Measurements from ENCODE around the gene THYN1.

THYN1 gene

DNA sequence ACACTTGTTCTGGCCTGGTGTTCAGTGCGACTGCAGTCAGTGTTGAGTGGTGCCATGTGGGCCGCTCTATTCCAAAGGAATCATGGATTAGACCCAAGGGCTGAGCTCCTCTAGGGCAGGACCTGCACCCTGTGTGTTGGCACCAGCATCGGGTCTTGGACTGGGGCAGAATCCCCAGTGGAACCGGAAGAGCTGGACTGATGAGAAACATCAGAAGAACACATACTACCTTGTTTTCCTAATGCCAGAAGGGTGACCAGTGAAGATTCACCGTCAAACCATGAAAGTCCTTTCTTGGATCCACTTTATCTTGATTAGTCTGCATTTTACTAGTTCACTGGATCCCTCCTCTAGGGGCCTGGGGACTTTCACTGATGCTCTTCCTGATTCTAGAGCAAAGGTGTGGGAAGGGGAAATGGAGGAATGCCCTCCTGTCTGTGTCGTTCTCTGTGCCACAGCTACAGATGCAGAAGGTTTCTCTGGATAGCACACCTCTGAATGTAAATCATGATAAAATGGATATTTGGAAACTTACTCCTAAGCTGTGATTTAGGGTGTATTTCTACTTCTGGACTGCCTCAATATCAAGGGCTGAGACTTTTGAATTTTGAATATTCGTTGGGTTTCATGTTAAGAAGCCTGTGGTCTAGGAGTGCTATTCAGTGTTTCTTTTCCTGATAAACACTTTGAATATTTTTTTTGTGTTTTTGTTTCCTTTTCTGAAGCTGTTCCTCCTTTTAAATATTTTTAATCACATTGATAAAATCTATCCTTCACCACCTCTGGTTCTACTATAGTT, 12.0 kb upstream of the THYN1 start:
- no CpG with 5 or more reads among the region's 7 CpGs for whole genome bisulfite sequencing (ENCODE audit: extremely low coverage, insufficient coverage, low lambda C conversion rate)
- Histone ChIP-seq H3K79me1 (ENCODE audit: low read length) (no peaks in the 10 kb centered on the region), H3K4ac (ENCODE audit: low read depth, low read length) (no peak overlapping the region), H2BK5ac (ENCODE audit: low read length) (no peak overlapping the region), H3K18ac (ENCODE audit: low read length) (no peak overlapping the region), H3K9ac (ENCODE audit: low read length) (no peak overlapping the region), H2AK5ac (ENCODE audit: low read length) (no peak overlapping the region), H3K27ac (ENCODE audit: low read depth, low read length) (no peak overlapping the region), H3K56ac (ENCODE audit: low read length) (no peak overlapping the region), H3K79me2 (ENCODE audit: control insufficient read depth, insufficient read depth, low read length) (no peaks in the 10 kb centered on the region), H3K4me1 (ENCODE audit: control insufficient read depth, low read depth, low read length) (no peaks in the 10 kb centered on the region), H3K4me3 (ENCODE audit: low read length) (no peak overlapping the region), H3K27me3 (ENCODE audit: insufficient read depth, low read length, poor library complexity) (no peaks in the 10 kb centered on the region), H3K4me2 (ENCODE audit: low read length) (no peak overlapping the region), H4K8ac (ENCODE audit: low read depth, low read length) (no peak overlapping the region), H4K5ac (ENCODE audit: low read length) (no peak overlapping the region), H3K23ac (ENCODE audit: low read length) (peak overlapping the region; percentile 74), H3K36me3 (ENCODE audit: control insufficient read depth, insufficient read depth, low read length) (no peaks in the 10 kb centered on the region), H2BK15ac (replicated peaks; ENCODE audit: low read depth) (no peak overlapping the region), H2BK120ac (ENCODE audit: low read depth, low read length) (no peak overlapping the region)
- no peak for DNase-seq

DNA sequence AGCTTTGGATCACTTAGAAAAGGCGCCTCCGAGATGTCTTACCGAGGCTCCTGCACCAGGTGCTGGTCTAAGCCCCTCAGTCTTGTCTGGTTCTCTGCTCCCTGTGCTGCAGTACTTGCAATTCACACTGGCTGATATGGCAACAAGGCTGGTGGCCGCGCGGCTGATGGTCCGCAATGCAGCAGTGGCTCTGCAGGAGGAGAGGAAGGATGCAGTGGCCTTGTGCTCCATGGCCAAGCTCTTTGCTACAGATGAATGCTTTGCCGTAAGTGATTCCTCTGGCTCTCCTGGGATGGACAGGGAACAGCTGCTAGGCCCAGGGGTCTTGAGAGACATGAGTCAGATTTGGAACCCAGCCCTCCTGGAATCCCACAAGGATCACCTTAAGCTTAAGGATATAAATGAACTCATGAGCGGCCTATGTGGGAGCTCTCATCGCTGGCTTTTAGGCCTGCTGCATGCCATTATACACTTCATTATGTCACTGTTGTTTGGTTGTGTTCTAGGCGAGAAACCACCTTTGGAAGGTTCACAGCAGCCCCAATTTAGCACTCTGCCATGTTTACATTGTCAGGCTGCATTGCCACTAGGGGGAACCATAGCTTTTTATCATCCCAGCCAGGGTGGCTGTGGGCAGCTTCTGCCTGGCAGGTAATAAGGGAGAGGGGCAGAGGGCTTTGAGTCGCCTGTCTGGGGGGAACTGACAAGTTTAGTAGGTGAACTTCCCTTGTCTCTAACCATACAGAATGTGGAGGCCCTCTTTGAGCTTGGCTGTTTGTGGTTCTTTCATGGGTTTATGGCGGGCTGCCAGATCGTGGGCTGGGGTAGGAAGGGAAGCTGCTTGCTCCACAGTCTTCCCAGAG, 8.7 kb upstream of the THYN1 start:
- Histone ChIP-seq H3K18ac (ENCODE audit: low read length) (no peak overlapping the region), H3K36me3 (ENCODE audit: control insufficient read depth, insufficient read depth, low read length) (no peaks in the 10 kb centered on the region), H2BK5ac (ENCODE audit: low read length) (no peak overlapping the region), H3K9ac (ENCODE audit: low read length) (no peak overlapping the region), H3K79me1 (ENCODE audit: low read length) (no peaks in the 10 kb centered on the region), H3K4me1 (ENCODE audit: control insufficient read depth, low read depth, low read length) (no peaks in the 10 kb centered on the region), H3K27ac (ENCODE audit: low read depth, low read length) (no peak overlapping the region), H4K5ac (ENCODE audit: low read length) (no peak overlapping the region), H3K56ac (ENCODE audit: low read length) (no peak overlapping the region), H4K8ac (ENCODE audit: low read depth, low read length) (no peak overlapping the region), H3K27me3 (ENCODE audit: insufficient read depth, low read length, poor library complexity) (no peaks in the 10 kb centered on the region), H2BK15ac (replicated peaks; ENCODE audit: low read depth) (no peak overlapping the region), H3K23ac (ENCODE audit: low read length) (no peak overlapping the region), H2BK120ac (ENCODE audit: low read depth, low read length) (no peak overlapping the region), H3K4me3 (ENCODE audit: low read length) (no peak overlapping the region), H2AK5ac (ENCODE audit: low read length) (no peak overlapping the region), H3K4me2 (ENCODE audit: low read length) (no peak overlapping the region), H3K4ac (ENCODE audit: low read depth, low read length) (no peak overlapping the region), H3K79me2 (ENCODE audit: control insufficient read depth, insufficient read depth, low read length) (no peaks in the 10 kb centered on the region)
- DNase-seq, result peak; percentile 67
- WGBS (ENCODE audit: extremely low coverage, insufficient coverage, low lambda C conversion rate), result no CpG with 5 or more reads among the region's 14 CpGs

DNA sequence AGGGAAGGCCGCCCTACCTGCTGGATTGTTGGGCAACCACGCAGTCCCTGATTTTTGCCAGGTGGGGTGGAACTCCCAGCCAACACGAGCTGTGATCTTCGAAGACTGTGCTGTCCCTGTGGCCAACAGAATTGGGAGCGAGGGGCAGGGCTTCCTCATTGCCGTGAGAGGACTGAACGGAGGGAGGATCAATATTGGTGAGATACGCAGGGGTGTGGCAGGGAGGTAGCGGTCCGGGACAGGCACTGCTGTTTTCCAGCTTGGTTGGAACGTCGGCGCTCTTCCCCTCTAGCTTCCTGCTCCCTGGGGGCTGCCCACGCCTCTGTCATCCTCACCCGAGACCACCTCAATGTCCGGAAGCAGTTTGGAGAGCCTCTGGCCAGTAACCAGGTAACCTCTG, 7.8 kb upstream of the THYN1 start:
- Histone ChIP-seq H3K36me3 (ENCODE audit: control insufficient read depth, insufficient read depth, low read length) (no peaks in the 10 kb centered on the region), H3K79me1 (ENCODE audit: low read length) (no peaks in the 10 kb centered on the region), H3K23ac (ENCODE audit: low read length) (no peak overlapping the region), H3K56ac (ENCODE audit: low read length) (no peak overlapping the region), H3K27me3 (ENCODE audit: insufficient read depth, low read length, poor library complexity) (no peaks in the 10 kb centered on the region), H3K18ac (ENCODE audit: low read length) (no peak overlapping the region), H3K4me3 (ENCODE audit: low read length) (no peak overlapping the region), H2BK5ac (ENCODE audit: low read length) (no peak overlapping the region), H3K4me1 (ENCODE audit: control insufficient read depth, low read depth, low read length) (no peaks in the 10 kb centered on the region), H3K4ac (ENCODE audit: low read depth, low read length) (no peak overlapping the region), H3K27ac (ENCODE audit: low read depth, low read length) (no peak overlapping the region), H2BK120ac (ENCODE audit: low read depth, low read length) (no peak overlapping the region), H2BK15ac (replicated peaks; ENCODE audit: low read depth) (no peak overlapping the region), H4K5ac (ENCODE audit: low read length) (no peak overlapping the region), H4K8ac (ENCODE audit: low read depth, low read length) (no peak overlapping the region), H3K9ac (ENCODE audit: low read length) (no peak overlapping the region), H3K4me2 (ENCODE audit: low read length) (no peak overlapping the region), H3K79me2 (ENCODE audit: control insufficient read depth, insufficient read depth, low read length) (no peaks in the 10 kb centered on the region), H2AK5ac (ENCODE audit: low read length) (no peak overlapping the region)
- WGBS (ENCODE audit: extremely low coverage, insufficient coverage, low lambda C conversion rate), result no CpG with 5 or more reads among the region's 16 CpGs
- no peak for DNase-seq

DNA sequence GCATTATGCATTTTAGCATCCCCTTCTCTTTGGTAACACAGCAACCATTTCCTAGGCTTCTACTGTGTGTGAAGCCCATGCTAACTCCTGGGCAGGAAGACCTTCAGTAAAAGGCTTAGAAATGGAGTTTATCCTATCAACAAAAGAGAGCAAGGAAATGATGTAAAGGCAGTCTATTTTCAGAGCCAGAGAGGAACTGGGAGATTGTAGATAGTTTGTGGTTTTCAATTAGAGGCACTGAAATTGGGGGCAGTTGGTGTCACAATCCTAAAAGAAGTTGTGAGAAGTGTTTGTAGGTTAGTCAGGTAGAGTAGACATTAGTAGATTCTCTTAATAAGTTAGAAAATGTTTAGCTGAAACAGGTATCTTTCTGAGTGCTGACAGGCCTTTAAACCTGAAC, 7.4 kb upstream of the THYN1 start:
- H3K9ac ChIP-seq (ENCODE audit: low read length), result no peak overlapping the region
- no peaks in the 10 kb centered on the region for H3K27me3 ChIP-seq (ENCODE audit: insufficient read depth, low read length, poor library complexity)
- H3K4me1 ChIP-seq (ENCODE audit: control insufficient read depth, low read depth, low read length), result no peaks in the 10 kb centered on the region
- H3K4me2 ChIP-seq (ENCODE audit: low read length), result no peak overlapping the region
- no peak overlapping the region for H2BK5ac ChIP-seq (ENCODE audit: low read length)
- H3K18ac ChIP-seq (ENCODE audit: low read length), result no peak overlapping the region
- H3K4ac ChIP-seq (ENCODE audit: low read depth, low read length), result no peak overlapping the region
- DNase-seq, result no peak
- H3K27ac ChIP-seq (ENCODE audit: low read depth, low read length), result no peak overlapping the region
- no peaks in the 10 kb centered on the region for H3K79me2 ChIP-seq (ENCODE audit: control insufficient read depth, insufficient read depth, low read length)
- H2BK15ac ChIP-seq (replicated peaks; ENCODE audit: low read depth), result no peak overlapping the region
- H2BK120ac ChIP-seq (ENCODE audit: low read depth, low read length), result no peak overlapping the region
- H4K8ac ChIP-seq (ENCODE audit: low read depth, low read length), result no peak overlapping the region
- no peak overlapping the region for H2AK5ac ChIP-seq (ENCODE audit: low read length)
- no peaks in the 10 kb centered on the region for H3K36me3 ChIP-seq (ENCODE audit: control insufficient read depth, insufficient read depth, low read length)
- H4K5ac ChIP-seq (ENCODE audit: low read length), result no peak overlapping the region
- no peak overlapping the region for H3K23ac ChIP-seq (ENCODE audit: low read length)
- H3K4me3 ChIP-seq (ENCODE audit: low read length), result no peak overlapping the region
- H3K56ac ChIP-seq (ENCODE audit: low read length), result no peak overlapping the region
- H3K79me1 ChIP-seq (ENCODE audit: low read length), result no peaks in the 10 kb centered on the region

DNA sequence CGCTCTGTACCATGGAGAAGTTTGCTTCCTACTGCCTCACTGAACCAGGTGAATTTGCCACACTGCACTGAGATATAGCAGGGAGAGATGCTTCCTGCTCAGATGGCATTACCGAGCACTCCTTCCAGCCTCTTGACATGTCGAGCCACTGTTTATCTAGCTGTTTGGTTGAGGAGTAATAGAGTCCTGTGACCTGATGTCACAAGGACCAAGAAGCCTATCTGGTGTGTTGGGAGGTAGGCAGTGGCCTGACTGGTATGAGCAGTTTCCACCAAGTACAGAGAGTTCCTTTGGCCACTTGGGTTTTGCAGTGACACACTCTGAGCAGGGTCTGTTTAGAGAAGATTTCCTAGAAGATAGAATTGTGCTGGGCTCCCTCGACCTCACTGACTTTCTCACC, 5.4 kb upstream of the THYN1 start:
- Histone ChIP-seq H3K4me1 (ENCODE audit: control insufficient read depth, low read depth, low read length) (no peaks in the 10 kb centered on the region), H3K27me3 (ENCODE audit: insufficient read depth, low read length, poor library complexity) (no peaks in the 10 kb centered on the region), H3K56ac (ENCODE audit: low read length) (no peak overlapping the region), H3K4ac (ENCODE audit: low read depth, low read length) (no peak overlapping the region), H3K79me1 (ENCODE audit: low read length) (no peaks in the 10 kb centered on the region), H3K79me2 (ENCODE audit: control insufficient read depth, insufficient read depth, low read length) (no peaks in the 10 kb centered on the region), H2AK5ac (ENCODE audit: low read length) (no peak overlapping the region), H4K5ac (ENCODE audit: low read length) (no peak overlapping the region), H3K4me3 (ENCODE audit: low read length) (no peak overlapping the region), H3K23ac (ENCODE audit: low read length) (no peak overlapping the region), H3K18ac (ENCODE audit: low read length) (no peak overlapping the region), H2BK5ac (ENCODE audit: low read length) (no peak overlapping the region), H3K36me3 (ENCODE audit: control insufficient read depth, insufficient read depth, low read length) (no peaks in the 10 kb centered on the region), H3K9ac (ENCODE audit: low read length) (no peak overlapping the region), H2BK15ac (replicated peaks; ENCODE audit: low read depth) (no peak overlapping the region), H3K27ac (ENCODE audit: low read depth, low read length) (no peak overlapping the region), H2BK120ac (ENCODE audit: low read depth, low read length) (no peak overlapping the region), H3K4me2 (ENCODE audit: low read length) (no peak overlapping the region), H4K8ac (ENCODE audit: low read depth, low read length) (no peak overlapping the region)
- DNase-seq, result no peak
- no CpG with 5 or more reads among the region's 4 CpGs for WGBS (ENCODE audit: extremely low coverage, insufficient coverage, low lambda C conversion rate)
